Thoracic aorta (tissue), 2 donors: ENCODE results near the gene CASZ1. TPM values are rescaled to one million over a fixed set of nuclear protein-coding genes. Genes with fewer than 3 reads are reported as not detected.

Experiments used
- ATAC-seq: fragments of 150-250 bp; one replicate; pipeline ENCODE4 v1.8.0; 2017; ENCODE audit warnings: low read depth; ENCODE audit not compliant: insufficient number of reproducible peaks, low FRiP score
- DNase-seq: peaks from one replicate; pipeline ENCODE4 v3.0.0-alpha.2; 2020; ENCODE audit warnings: low spot score
- H3K27ac ChIP-seq, 2 donors: fragments of 200-600 bp; sonication (generic); 1 replicate in 1 of 2; 2 replicates in 1 of 2; pipeline ENCODE4 v1.5.1; 2016; ENCODE audit warnings: mild to moderate bottlenecking in 2 of 2, moderate library complexity in 2 of 2
- H3K27me3 ChIP-seq: fragments of 200-600 bp; sonication (generic); replicated peaks from 2 replicates; pipeline ENCODE4 v1.6.0; 2016; ENCODE audit warnings: mild to moderate bottlenecking; ENCODE audit not compliant: insufficient read depth
- H3K36me3 ChIP-seq: fragments of 200-600 bp; sonication (generic); one replicate; pipeline ENCODE4 v1.5.1; 2016
- H3K4me1 ChIP-seq, 2 donors: fragments of 200-600 bp; sonication (generic); 1 replicate in 1 of 2; 2 replicates in 1 of 2; pipeline versions ENCODE4 v1.5.1 to v1.6.0; 2016; ENCODE audit warnings: low read depth in 2 of 2, mild to moderate bottlenecking in 1 of 2; ENCODE audit not compliant: control insufficient read depth in 1 of 2
- H3K4me3 ChIP-seq: fragments of 200-600 bp; sonication (generic); 2 replicates; pipeline ENCODE4 v1.5.1; 2016; ENCODE audit warnings: mild to moderate bottlenecking
- H3K9me3 ChIP-seq: fragments of 200-600 bp; sonication (generic); 2 replicates; pipeline ENCODE4 v1.5.1; 2016
- total RNA-seq, 2 donors: library from RNA; depleted of rRNA; stranded (reverse); fragments of >200 nt; gene quantifications; one replicate each; pipeline versions ENCODE4 v1.1.0 to v1.2.3, GENCODE V29; 2016
- TF ChIP-seq, protein P1 (sequence below): fragments of 200-600 bp; sonication (generic); IDR thresholded peaks from one replicate; pipeline ENCODE4 v1.5.1; 2019; ENCODE audit warnings: antibody characterized with exemption

The CASZ1 gene
- total RNA-seq, 2 donors from 2014 or later: 20.6 to 27.9 TPM

DNA sequence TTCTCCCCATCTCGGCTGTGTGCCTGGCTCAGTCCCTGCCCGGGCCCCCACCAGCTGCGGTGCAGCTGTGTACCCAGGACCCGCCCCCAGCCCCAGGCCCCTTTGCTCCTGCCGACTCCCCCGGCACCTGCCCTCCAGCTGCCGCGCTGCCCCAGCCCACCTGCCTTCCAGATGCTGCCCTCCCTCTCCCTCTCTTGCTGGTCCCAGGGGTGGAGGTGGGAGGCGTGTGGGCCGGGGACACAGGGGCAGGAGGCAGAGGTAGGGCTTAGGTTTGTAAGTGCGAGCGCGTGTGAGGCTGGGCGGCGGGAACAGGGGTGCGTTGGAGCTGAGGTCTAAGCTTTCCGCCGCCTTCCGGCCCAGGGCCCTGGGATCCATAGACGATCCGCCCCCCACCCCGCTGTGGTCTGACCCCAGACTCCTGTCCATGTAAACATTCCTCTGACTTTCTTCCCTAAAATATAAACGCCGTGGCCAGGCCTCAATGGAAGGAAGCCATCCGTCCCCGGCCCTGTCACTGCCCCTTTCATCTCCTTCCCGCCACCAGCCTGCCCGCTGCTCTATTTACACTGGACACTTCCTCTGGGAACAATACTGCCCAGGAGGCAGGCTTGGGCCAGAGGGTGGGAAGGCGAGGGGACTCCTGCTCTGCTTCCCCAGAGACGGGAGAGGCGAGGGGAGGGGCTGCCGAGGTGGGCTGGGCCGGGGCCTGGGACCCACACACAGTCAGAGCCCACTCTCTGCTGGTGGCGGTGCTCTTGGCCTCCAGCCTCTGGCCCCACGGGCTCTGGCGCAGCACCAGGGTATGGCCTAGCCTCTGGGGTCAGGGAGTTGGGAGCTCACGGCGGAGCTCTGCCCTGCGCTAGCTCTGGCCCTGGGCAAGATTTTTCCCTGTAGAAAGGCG lies 128.3 kb downstream of the CASZ1 start:
- ATAC-seq (no peak), DNase-seq (no peak)
- TF ChIP-seq, protein P1, sequence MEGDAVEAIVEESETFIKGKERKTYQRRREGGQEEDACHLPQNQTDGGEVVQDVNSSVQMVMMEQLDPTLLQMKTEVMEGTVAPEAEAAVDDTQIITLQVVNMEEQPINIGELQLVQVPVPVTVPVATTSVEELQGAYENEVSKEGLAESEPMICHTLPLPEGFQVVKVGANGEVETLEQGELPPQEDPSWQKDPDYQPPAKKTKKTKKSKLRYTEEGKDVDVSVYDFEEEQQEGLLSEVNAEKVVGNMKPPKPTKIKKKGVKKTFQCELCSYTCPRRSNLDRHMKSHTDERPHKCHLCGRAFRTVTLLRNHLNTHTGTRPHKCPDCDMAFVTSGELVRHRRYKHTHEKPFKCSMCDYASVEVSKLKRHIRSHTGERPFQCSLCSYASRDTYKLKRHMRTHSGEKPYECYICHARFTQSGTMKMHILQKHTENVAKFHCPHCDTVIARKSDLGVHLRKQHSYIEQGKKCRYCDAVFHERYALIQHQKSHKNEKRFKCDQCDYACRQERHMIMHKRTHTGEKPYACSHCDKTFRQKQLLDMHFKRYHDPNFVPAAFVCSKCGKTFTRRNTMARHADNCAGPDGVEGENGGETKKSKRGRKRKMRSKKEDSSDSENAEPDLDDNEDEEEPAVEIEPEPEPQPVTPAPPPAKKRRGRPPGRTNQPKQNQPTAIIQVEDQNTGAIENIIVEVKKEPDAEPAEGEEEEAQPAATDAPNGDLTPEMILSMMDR: no peak
- no peaks in the 10 kb centered on the region for H3K9me3 ChIP-seq
- H3K36me3 ChIP-seq: peaks cover 3% of the 10 kb centered on the region
- peak overlapping the region; percentile 79 to 90 for H3K27ac ChIP-seq
- no peaks in the 10 kb centered on the region for H3K27me3 ChIP-seq
- peaks cover 32 to 65% of the 10 kb centered on the region in 2 donors for H3K4me1 ChIP-seq
- H3K4me3 ChIP-seq: peak overlapping the region; percentile 14

GRCh38 chr1:10665930-10666850 lies 130.3 kb downstream of the CASZ1 start:
- H3K27ac ChIP-seq: peak overlapping the region; percentile 88 to 90
- peaks cover 36 to 70% of the 10 kb centered on the region in 2 donors for H3K4me1 ChIP-seq
- H3K9me3 ChIP-seq: no peaks in the 10 kb centered on the region

DNA sequence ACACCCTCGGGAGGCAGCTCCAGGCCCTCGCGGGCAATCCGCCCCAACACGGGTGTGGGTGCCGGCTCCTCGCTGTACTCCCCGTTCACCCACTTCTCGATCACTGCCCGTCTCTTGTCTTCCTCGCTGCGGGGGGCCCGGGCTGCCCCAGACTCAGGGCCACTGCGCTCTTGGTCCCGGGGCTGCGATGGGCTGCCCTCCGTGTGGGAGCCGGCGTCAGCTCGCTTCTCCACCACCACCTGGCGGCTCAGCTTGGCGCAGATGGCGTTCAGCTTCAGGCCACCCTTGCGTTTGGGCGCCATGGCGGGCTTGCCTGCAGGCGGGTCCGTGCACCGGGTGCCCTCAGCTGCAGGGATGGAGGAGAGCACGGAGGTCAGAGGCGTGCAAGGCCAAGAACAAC lies 131.2 kb downstream of the CASZ1 start:
- Histone ChIP-seq H3K36me3 (peaks cover 3% of the 10 kb centered on the region), H3K4me1 (peaks cover 36 to 66% of the 10 kb centered on the region in 2 donors), H3K27ac (peak overlapping the region; percentile 28 to 90), H3K27me3 (no peaks in the 10 kb centered on the region), H3K4me3 (no peak overlapping the region), H3K9me3 (no peaks in the 10 kb centered on the region)
- DNase-seq (no peak), ATAC-seq (no peak)
- TF ChIP-seq, protein P1: no peak

More at GRCh38 chr1:10665930-10666850, 130.3 kb downstream of the CASZ1 start:
- Histone ChIP-seq H3K27me3 (no peaks in the 10 kb centered on the region), H3K36me3 (peaks cover 3% of the 10 kb centered on the region), H3K4me3 (no peak overlapping the region)
- TF ChIP-seq, protein P1: no peak
- peak; percentile 36 for ATAC-seq
- peak; percentile 58 for DNase-seq

GRCh38 chr1:10664251-10664650 lies 132.2 kb downstream of the CASZ1 start:
- H3K4me1 ChIP-seq: peaks cover 36 to 61% of the 10 kb centered on the region in 2 donors
- no peaks in the 10 kb centered on the region for H3K27me3 ChIP-seq
- H3K36me3 ChIP-seq: peaks cover 13% of the 10 kb centered on the region
- TF ChIP-seq, protein P1: no peak
- ATAC-seq: no peak
- H3K9me3 ChIP-seq: no peaks in the 10 kb centered on the region
- peak overlapping the region; percentile 81 to 85 for H3K27ac ChIP-seq
- DNase-seq: no peak
- H3K4me3 ChIP-seq: no peak overlapping the region

- peak overlapping the region; percentile 81 to 85 for H3K27ac ChIP-seq
Observed at GRCh38 chr1:10663678-10664035, 132.8 kb downstream of the CASZ1 start.

More at GRCh38 chr1:10663678-10664035, 132.8 kb downstream of the CASZ1 start:
- TF ChIP-seq, protein P1: no peak
- Histone ChIP-seq H3K4me1 (peaks cover 32 to 55% of the 10 kb centered on the region in 2 donors), H3K9me3 (no peaks in the 10 kb centered on the region), H3K4me3 (peak overlapping the region; percentile 49), H3K27me3 (no peaks in the 10 kb centered on the region), H3K36me3 (peaks cover 19% of the 10 kb centered on the region)
- DNase-seq (no peak), ATAC-seq (no peak)
